Common myeloid progenitor, CD34-positive (primary cell): ENCODE results near the gene TMEM87B.

Source experiments
- CTCF ChIA-PET: fragments of 350-600 bp; sonication (Branson Sonifier 250); formaldehyde crosslinking; loops from one replicate; lab custom pipeline; 2021; ENCODE audit warnings: antibody characterized with exemption; lab: Charles Lee
- POLR2A ChIA-PET: fragments of 350-600 bp; sonication (Branson Sonifier 250); formaldehyde crosslinking; loops from one replicate; lab custom pipeline; 2021; ENCODE audit warnings: antibody characterized with exemption; lab: Charles Lee
- DNase-seq, 3 donors: peaks; one replicate each; pipeline versions ENCODE4 v3.0.0 to v3.0.0-alpha.2; 2013
- H3K27ac ChIP-seq, 2 experiments: 1 replicate in 1 of 2; 2 replicates in 1 of 2; pipeline ENCODE4 v1.7.0; 2013; ENCODE audit warnings: inconsistent platforms in 2 of 2, low read length in 2 of 2, mild to moderate bottlenecking in 2 of 2, low read depth in 1 of 2, moderate library complexity in 1 of 2; ENCODE audit not compliant: severe bottlenecking in 2 of 2, insufficient read depth in 1 of 2, poor library complexity in 1 of 2
- H3K27me3 ChIP-seq, 5 experiments: replicated peaks in 2 of 5; 1 replicate in 3 of 5; 2 replicates in 2 of 5; pipeline versions ENCODE4 v1.6.1 to v1.7.0; 2013; ENCODE audit warnings: low read length in 4 of 5, mild to moderate bottlenecking in 2 of 5, moderate library complexity in 2 of 5, inconsistent platforms in 1 of 5; ENCODE audit not compliant: insufficient read depth in 5 of 5, control insufficient read depth in 4 of 5
- H3K36me3 ChIP-seq, 4 experiments: 1 replicate in 2 of 4; 2 replicates in 2 of 4; pipeline versions ENCODE4 v1.6.1 to v1.7.0; 2013; ENCODE audit warnings: low read length in 3 of 4, control low read depth in 1 of 4, mild to moderate bottlenecking in 1 of 4; ENCODE audit not compliant: control insufficient read depth in 4 of 4, insufficient read depth in 4 of 4
- H3K4me1 ChIP-seq, 4 experiments: 1 replicate in 3 of 4; 2 replicates in 1 of 4; pipeline versions ENCODE4 v1.6.1 to v1.7.1; 2013; ENCODE audit warnings: low read length in 3 of 4, mild to moderate bottlenecking in 3 of 4, control low read depth in 1 of 4, inconsistent platforms in 1 of 4, moderate library complexity in 1 of 4; ENCODE audit not compliant: control insufficient read depth in 4 of 4, insufficient read depth in 4 of 4; ENCODE audit errors: control extremely low read depth in 1 of 4
- H3K4me3 ChIP-seq, 7 experiments: 1 replicate in 4 of 7; 2 replicates in 3 of 7; pipeline versions ENCODE4 v1.5.1 to v1.7.0; 2013; ENCODE audit warnings: mild to moderate bottlenecking in 7 of 7, low read length in 6 of 7, moderate library complexity in 6 of 7, inconsistent platforms in 2 of 7, low read depth in 2 of 7, control low read depth in 1 of 7; ENCODE audit not compliant: insufficient read depth in 4 of 7, control insufficient read depth in 1 of 7; ENCODE audit errors: extremely low read depth in 1 of 7
- H3K9me3 ChIP-seq, 5 experiments: 1 replicate in 4 of 5; 2 replicates in 1 of 5; pipeline versions ENCODE4 v1.6.1 to v1.7.1; 2013; ENCODE audit warnings: low read length in 4 of 5, mild to moderate bottlenecking in 2 of 5, inconsistent platforms in 1 of 5, low read depth in 1 of 5, moderate library complexity in 1 of 5; ENCODE audit not compliant: control insufficient read depth in 4 of 5, insufficient read depth in 2 of 5; ENCODE audit errors: control extremely low read depth in 1 of 5
- WGBS: methylation state at CpG from one replicate; pipeline ENCODE4 v1.1.5; 2013; ENCODE audit not compliant: insufficient coverage; 5-methylcytosine and 5-hydroxymethylcytosine counted together

The TMEM87B gene

GRCh38 chr2:112168422-112169124, 113.5 kb downstream of the TMEM87B start:
- Histone ChIP-seq H3K27ac (no peak overlapping the region), H3K9me3 (no peaks in the 10 kb centered on the region), H3K4me1 (peaks cover 0 to 3% (median 0%) of the 10 kb centered on the region in 4 experiments), H3K4me3 (no peak overlapping the region), H3K27me3 (no peaks in the 10 kb centered on the region), H3K36me3 (no peaks in the 10 kb centered on the region)
- ChIA-PET POLR2A (interaction anchor here (0.6 kb wide), 1 partner anchor 56 kb away, joined by 4 read pairs; no protein-coding TSS in a partner anchor), CTCF (no interaction called here)
- 96% methylated on average over 8 of the region's 10 CpGs for WGBS
- no peak for DNase-seq
